Measurements from ENCODE around the gene UBQLN1. TPM values are rescaled to one million over a fixed set of nuclear protein-coding genes. Genes with fewer than 3 reads are reported as not detected.
"Not testable (repeated sequence)": the region's sequence is repeated elsewhere in the genome, so short reads cannot be mapped to it uniquely, and the experiment has no call there.

The UBQLN1 gene
- total RNA-seq, 3 donors from 2014 or later: 135 to 158 (median 138) TPM

DNA sequence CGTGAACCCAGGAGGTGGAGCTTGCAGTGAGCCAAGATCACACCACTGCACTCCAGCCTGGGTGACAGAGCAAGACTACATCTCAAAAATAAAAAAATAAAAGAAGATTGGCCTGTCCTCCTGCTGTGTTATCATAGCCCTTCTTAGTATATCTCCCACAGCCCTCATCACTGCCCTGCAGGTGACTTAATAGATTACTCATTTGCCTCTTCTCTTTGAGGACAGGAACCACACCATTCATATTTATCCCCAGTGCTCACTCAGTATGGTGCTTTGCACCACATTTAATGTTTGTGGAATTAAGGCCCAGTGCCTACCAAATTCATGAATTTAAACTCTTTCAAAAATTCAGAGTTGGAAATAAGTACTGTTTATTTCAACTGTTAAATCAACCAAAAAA, 74.5 kb downstream of the UBQLN1 start:
- ATAC-seq (no peak), DNase-seq (no peak)

DNA sequence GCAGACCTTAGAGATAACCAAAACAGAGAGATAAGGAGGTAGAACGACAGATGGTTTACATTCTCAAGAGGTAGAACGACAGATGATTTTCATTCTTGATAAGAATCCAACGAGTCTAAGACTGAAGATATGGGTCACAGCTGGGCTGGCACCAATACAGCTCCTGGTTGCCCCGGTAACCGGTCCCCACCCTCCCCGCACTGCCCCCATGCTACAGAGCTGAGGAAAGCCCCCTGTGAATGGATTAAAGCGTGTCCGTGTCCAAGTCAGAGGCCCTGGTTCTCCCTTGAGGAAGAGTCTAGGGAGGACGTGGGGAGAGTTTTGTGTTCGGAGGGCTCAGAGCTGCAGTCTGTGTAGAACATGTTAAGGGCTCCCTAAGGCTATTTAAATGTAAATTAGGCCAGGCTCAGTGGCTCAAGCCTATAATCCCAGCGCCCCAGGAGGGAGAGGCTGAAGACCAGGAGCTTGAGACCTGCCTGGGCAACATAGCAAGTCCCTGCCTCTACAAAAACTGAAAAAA, 76.8 kb downstream of the UBQLN1 start:
- Mint-ChIP-seq H3K36me3 (ENCODE audit: insufficient read depth) (peaks cover 14% of the 10 kb centered on the region), H3K27me3 (ENCODE audit: low read depth) (no peaks in the 10 kb centered on the region), H3K4me1 (ENCODE audit: low read depth) (peaks cover 5% of the 10 kb centered on the region), H3K9me3 (no peaks in the 10 kb centered on the region), H3K4me3 (no peak overlapping the region)
- DNase-seq: no peak
- ATAC-seq: no peak

More for the DNA sequence above, 74.5 kb downstream of the UBQLN1 start:
- Mint-ChIP-seq H3K4me3 (no peak overlapping the region), H3K27me3 (ENCODE audit: low read depth) (no peaks in the 10 kb centered on the region), H3K9me3 (no peaks in the 10 kb centered on the region), H3K36me3 (ENCODE audit: insufficient read depth) (peaks cover 17% of the 10 kb centered on the region), H3K4me1 (ENCODE audit: low read depth) (peaks cover 3% of the 10 kb centered on the region)

DNA sequence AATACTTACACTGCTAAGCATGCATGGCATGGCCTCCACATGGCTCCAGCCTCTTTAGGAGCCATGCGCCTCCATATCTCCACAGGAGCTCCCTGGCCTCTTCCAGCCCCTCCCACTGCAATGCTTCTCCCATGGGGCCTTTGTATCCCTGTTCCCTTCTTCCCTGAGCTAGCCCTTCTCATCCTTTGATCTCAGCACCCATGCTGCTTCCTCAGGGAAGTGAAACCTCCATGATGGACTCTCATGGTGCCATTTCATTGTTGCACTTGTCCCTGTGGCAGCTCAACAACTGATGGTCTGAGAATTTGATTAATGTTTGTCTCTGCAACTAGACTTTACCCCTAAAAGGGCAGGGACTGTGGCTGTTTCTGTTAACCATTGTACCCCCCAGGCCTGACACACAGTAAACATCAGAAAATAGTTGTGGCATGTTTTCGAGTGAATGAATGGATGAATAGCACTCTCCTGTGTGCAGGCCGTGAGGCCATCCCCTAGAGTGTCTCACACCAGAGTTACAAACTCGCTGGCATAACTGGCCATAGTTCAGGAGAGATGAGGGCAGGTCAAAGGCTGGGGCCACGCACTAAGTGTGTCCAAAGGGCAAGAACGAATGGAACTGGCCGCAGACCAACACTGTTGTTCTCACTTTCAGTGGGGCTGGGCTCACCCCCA, 78.2 kb downstream of the UBQLN1 start:
- Mint-ChIP-seq H3K9me3 (no peaks in the 10 kb centered on the region), H3K4me3 (no peak overlapping the region), H3K36me3 (ENCODE audit: insufficient read depth) (peaks cover 12% of the 10 kb centered on the region), H3K4me1 (ENCODE audit: low read depth) (peaks cover 15% of the 10 kb centered on the region), H3K27me3 (ENCODE audit: low read depth) (no peaks in the 10 kb centered on the region)
- DNase-seq (no peak), ATAC-seq (no peak)

DNA sequence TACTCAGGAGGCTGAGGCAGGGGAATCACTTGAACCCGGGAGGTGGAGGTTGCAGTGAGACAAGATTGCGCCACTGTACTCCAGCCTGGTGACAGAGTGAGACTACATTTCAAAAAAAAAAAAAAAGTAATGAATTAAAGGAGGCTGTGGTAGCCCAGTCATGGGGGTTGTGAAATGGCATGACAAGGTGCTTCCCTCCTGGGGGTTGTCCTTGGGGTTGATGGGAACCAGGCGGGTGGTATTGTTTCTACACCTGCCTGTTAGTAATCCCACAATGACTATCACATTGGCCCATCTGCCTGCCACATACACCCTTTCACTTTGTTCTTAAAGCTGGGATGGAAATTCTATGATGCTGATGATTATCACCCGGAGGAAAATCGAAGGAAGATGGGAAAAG, 79.2 kb downstream of the UBQLN1 start:
- DNase-seq: no peak
- Mint-ChIP-seq H3K4me3 (no peak overlapping the region), H3K36me3 (ENCODE audit: insufficient read depth) (peaks cover 10% of the 10 kb centered on the region), H3K27me3 (ENCODE audit: low read depth) (no peaks in the 10 kb centered on the region), H3K4me1 (ENCODE audit: low read depth) (peaks cover 25% of the 10 kb centered on the region), H3K9me3 (no peaks in the 10 kb centered on the region)
- peak in 1 of 2 donors; percentile 33 for ATAC-seq

DNA sequence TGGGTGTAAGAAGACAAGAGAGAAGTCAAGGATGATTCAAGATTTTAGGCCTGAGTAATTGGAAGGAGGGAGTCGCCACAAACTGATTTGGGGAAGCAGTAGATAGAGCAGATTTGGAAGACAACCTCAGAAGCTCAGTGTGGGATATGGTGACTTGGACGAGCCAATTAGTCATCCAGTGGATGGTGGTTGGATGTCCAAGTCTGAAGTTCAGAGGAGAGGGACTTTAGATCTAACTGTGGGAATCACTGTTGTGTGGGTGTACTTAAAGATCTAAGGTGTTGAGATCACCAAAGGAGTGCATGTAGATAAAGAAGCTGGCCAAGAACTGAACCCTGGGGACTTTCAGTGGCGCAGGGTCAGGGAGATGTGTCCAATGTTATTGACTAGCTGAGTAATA, 82.6 kb downstream of the UBQLN1 start:
- no peaks in the 10 kb centered on the region for H3K27me3 Mint-ChIP-seq (ENCODE audit: low read depth)
- H3K4me3 Mint-ChIP-seq: no peak overlapping the region
- ATAC-seq: no peak
- no peaks in the 10 kb centered on the region for H3K9me3 Mint-ChIP-seq
- peaks cover 31% of the 10 kb centered on the region for H3K4me1 Mint-ChIP-seq (ENCODE audit: low read depth)
- no peak for DNase-seq
- peaks cover 4% of the 10 kb centered on the region for H3K36me3 Mint-ChIP-seq (ENCODE audit: insufficient read depth)

DNA sequence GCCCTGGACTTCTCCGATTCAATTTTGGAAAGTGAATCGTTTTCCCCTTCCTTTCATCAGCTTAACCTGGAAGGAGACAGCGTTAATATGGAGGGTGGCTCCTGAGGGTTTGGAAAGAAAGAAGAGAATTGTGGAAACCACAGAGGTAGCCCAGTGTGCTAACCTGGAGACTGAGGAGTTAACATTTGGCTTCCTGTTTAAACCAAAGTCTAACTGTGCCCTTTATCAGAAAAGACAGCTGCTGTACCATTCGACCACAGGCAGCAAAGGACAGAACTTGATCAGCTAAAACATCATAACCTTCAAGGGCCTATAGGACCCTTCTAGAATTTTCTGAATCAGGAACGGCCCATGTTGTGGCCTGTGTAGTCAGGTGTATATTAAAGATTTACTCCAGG, 84.1 kb downstream of the UBQLN1 start:
- no peaks in the 10 kb centered on the region for H3K9me3 Mint-ChIP-seq
- H3K4me1 Mint-ChIP-seq (ENCODE audit: low read depth): peaks cover 31% of the 10 kb centered on the region
- ATAC-seq (peak in 1 of 2 donors; percentile 9), DNase-seq (no peak)
- H3K27me3 Mint-ChIP-seq (ENCODE audit: low read depth): no peaks in the 10 kb centered on the region
- H3K36me3 Mint-ChIP-seq (ENCODE audit: insufficient read depth): no peaks in the 10 kb centered on the region
- H3K4me3 Mint-ChIP-seq: peak overlapping the region; percentile 85

DNA sequence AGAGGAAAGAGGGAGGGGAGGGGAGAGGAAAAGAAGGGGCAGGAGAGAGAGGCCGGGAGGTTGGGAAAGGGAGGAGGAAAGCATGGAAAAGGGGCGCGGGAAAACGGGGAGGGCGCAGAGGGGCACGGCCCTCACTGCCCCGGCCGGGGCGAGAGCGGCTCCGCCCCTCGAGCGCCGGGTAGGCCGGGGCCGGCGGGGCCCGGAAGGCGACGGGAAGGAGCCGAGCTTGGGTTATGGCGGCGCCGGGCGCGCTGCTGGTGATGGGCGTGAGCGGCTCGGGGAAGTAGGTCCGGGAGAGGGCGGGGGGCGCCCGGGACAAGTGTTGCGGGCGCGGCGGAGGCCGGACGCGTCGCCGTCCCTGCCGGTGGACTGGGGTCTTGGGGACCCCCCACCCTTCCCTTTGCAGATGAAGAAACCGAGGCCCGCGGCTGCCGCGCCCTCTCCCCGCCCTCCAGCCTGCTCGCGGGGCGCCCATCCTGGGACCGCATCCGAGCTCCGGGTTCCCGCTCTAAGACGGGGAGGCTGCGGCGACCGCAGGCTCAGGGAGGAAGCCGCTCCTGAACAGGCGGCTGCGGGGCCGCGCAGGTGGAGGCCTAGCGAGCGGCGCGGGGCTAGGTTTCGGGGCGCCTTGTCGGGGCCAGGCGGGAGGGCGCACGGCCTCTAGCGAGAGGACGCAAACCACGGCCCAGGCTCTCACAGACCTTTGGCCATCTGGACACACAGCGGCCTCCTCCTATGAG, 84.6 kb downstream of the UBQLN1 start, which contains the start of gene IDNK:
TSS of gene IDNK (plus strand) at position 205 of the 740 bp plus-strand sequence. CDS start at position 234, 29 bp downstream.
- Mint-ChIP-seq H3K27me3 (ENCODE audit: low read depth) (no peaks in the 10 kb centered on the region), H3K4me3 (peak within 1 kb of the TSS; percentile 85), H3K36me3 (ENCODE audit: insufficient read depth) (no peaks in the 10 kb centered on the region), H3K9me3 (no peaks in the 10 kb centered on the region), H3K4me1 (ENCODE audit: low read depth) (peaks cover 31% of the 10 kb centered on the region)
- DNase-seq: peak; percentile 45
- ATAC-seq: peak; percentile 95 to 96

DNA sequence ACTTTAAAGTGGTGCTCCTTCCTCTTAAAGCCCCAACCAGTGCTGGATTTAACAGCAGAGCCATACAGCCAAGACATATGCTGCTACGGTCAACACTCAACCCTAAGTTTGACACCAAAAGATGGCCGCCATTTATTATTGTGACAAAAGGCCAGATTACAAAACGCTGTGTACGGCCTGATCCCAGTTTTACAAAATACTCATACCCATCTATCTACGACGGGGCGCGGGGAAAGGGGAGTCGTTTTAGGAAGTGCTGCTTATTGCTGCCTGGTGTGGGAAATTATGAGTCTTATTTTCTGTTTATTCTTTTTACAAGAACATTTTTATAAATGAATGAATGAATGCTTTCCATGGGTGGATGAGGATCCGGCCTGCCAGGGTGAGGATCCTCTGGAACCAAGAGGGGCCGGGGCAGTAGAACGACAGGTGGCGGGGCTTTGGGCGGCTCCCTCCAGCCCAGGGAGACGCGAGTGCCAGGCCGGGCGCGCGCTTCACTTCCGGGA, 85.3 kb downstream of the UBQLN1 start:
- peak; percentile 68 to 69 for ATAC-seq
- Mint-ChIP-seq H3K27me3 (ENCODE audit: low read depth) (no peaks in the 10 kb centered on the region), H3K4me3 (peak overlapping the region; percentile 85), H3K36me3 (ENCODE audit: insufficient read depth) (no peaks in the 10 kb centered on the region), H3K9me3 (no peaks in the 10 kb centered on the region), H3K4me1 (ENCODE audit: low read depth) (peaks cover 31% of the 10 kb centered on the region)
- peak; percentile 47 for DNase-seq

DNA sequence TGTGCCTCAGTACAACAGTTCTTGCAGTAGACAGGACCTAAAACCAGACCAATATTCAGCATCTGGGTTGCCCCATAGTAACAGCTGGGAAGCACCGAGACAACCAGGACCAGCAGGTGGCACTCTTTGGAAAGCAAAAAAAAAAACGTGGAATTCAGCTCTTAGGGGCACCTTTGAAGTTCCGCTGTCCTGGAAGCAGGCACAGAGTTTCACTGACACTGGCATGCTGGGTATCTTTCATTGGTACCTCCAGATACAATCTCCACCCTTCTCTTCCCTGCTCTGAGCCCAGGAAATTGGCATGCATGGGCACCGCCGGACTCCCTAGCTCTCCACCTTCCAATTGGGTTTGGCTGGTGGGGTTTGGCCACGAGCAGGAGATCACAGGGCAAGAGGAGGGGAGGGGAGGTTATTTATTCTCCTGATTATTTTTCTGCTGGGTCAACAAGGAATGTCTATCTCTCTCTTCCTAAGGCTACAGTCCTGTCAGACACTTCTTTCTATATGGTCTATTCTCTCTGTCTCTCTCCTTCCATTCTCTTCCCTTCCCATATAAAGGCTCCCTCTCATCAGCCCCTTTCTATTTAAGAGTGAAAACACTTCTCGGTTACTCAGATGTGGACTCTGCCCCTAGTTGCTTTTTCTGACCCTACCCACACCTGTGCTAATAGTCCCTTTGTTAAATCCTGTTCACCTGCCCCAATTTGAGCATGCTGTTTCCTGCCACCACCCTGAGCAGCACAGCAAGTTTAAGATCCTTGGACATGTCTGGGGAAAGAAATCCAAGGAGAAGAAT, 86.7 kb downstream of the UBQLN1 start:
- ATAC-seq: no peak
- H3K4me1 Mint-ChIP-seq (ENCODE audit: low read depth): peaks cover 28% of the 10 kb centered on the region
- peak; percentile 27 for DNase-seq
- no peak overlapping the region for H3K4me3 Mint-ChIP-seq
- no peaks in the 10 kb centered on the region for H3K36me3 Mint-ChIP-seq (ENCODE audit: insufficient read depth)
- H3K27me3 Mint-ChIP-seq (ENCODE audit: low read depth): no peaks in the 10 kb centered on the region
- no peaks in the 10 kb centered on the region for H3K9me3 Mint-ChIP-seq

DNA sequence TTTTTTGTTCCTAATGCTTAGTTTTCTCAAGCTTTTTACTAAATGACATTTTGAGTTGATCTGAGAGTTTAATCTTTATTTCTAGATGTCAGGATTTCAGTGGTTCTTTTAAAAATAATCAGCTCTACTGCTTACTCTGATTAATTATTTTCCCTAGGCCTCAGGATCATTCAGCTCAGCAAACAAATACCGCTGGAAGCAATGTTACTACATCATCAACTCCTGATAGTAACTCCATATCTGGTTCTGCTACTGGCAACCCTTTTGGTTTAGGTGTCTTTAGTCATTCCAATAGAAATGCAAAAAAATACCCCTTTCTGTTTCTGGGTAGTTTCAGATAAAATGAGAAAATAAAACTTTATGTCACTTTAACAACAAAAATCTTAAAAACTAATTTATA, 90.5 kb downstream of the UBQLN1 start:
- Mint-ChIP-seq H3K4me1 (ENCODE audit: low read depth) (peaks cover 3% of the 10 kb centered on the region), H3K36me3 (ENCODE audit: insufficient read depth) (peaks cover 2% of the 10 kb centered on the region), H3K4me3 (no peak overlapping the region), H3K9me3 (no peaks in the 10 kb centered on the region), H3K27me3 (ENCODE audit: low read depth) (no peaks in the 10 kb centered on the region)
- DNase-seq (no peak), ATAC-seq (no peak)

DNA sequence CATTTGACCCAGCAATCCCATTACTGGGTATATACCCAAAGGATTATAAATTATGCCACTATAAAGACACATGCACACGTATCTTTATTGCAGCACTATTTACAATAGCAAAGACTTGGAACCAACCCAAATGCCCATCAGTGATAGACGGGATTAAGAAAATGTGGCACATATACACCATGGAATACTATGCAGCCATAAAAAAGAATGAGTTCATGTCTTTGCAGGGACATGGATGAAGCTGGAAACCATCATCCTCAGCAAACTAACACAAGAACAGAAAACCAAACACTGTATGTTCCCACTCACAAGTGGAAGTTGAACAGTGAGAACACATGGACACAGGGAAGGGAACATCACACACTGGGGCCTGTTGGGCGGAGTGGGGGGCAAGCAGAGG, 94.5 kb downstream of the UBQLN1 start:
- not testable (repeated sequence) for ATAC-seq; H3K27me3 Mint-ChIP-seq (ENCODE audit: low read depth); DNase-seq; H3K4me3 Mint-ChIP-seq; H3K36me3 Mint-ChIP-seq (ENCODE audit: insufficient read depth); H3K9me3 Mint-ChIP-seq; H3K4me1 Mint-ChIP-seq (ENCODE audit: low read depth)
